C4-2B (cell line): Measurements from ENCODE around the gene ANKRD30B.
"Not testable (repeated sequence)": the region's sequence is repeated elsewhere in the genome, so short reads cannot be mapped to it uniquely, and the experiment has no call there.

Experiments
- H3K27ac ChIP-seq: fragments of 450-650 bp; 2 replicates; pipeline ENCODE4 v1.5.1; 2017
- ZFX ChIP-seq: fragments of 450-650 bp; IDR thresholded peaks from 2 replicates; pipeline ENCODE4 v1.6.1; 2017
- TF ChIP-seq, protein P1 (sequence below): fragments of 450-650 bp; conservative IDR thresholded peaks from 2 replicates; pipeline ENCODE4 v1.5.1; 2017; ENCODE audit warnings: mild to moderate bottlenecking

Gene ANKRD30B

DNA sequence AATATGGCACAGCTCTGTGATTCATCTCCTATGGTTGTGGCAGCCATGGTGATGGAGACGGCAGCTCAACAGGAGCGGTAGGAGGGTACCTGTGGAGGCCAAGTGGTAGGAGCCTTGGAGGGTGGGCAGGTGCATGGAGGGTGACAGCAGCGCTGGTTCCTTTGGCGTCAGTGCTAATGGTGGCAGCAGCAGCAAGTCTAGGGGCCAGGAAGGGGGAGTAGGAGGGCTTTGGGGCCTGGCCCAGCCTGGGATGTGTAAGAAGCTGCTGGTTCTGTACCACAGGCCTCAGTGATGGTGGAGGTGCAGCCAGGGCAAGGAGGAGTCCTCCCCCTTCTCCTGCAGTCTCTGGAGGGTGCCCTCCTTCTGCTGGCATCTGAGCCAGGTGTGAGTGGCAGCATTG lies 120.0 kb downstream of the ANKRD30B start:
- not testable (repeated sequence) for H3K27ac ChIP-seq

DNA sequence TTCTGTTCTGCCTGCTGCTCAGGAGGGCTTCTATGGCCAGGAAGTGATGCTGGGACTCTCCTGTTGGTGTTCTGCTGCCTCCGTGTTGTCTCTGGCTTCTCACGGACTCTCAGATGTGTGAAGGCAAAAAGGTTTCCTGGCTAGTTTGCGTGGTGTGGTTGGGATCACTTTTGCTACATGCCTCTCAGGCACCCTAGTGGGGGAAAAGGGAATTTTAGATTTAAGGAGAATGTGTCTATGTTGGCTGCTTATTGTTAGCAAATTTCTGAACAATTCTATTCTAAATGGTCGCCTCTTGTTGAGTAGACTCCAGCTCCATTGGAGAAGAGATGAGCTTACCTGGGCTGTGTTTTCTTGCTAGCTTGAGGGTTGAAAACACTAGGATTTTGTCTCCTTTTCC lies 120.9 kb downstream of the ANKRD30B start:
- H3K27ac ChIP-seq, result not testable (repeated sequence)

DNA sequence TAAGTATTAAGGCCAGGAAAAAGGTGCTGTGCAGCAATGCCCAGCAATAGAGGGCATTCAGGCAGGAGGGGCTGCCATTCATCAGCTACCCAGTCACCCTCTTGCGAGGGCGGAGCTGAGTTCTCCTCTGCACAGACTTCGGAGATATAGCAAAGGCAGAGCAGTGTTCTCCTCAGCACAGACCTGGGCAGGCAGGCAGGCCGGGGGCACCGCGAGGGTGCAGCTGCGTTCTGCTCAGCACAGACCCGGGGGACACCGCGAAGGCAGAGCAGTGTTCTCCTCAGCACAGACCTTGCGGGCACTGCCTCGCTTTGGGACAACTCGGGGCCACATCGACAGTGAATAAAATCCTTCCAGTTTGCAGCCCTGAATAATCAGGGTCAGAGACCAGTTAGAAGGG lies 130.9 kb downstream of the ANKRD30B start:
- H3K27ac ChIP-seq, result not testable (repeated sequence)

DNA sequence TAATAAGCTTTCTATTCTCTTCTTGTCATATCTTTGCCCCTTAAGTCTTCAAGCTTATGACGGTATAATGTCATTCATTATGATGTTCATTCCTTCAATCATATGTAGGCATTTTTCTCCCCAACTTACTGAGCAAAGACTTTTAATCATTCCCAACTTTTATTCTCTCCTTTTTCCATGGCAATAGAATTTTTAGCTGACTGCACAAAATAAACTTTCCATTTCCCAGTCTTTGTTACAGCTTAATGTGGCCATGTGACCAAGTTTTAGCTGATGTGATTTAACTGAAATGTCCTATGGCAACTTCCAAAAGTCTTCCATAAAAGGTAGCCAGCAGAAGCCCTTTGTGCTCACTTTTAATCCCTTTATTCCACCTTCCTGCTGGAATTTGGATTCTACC lies 152.5 kb downstream of the ANKRD30B start:
- H3K27ac ChIP-seq, result no peak overlapping the region
- TF ChIP-seq ZFX, result no peak
- TF ChIP-seq, protein P1, sequence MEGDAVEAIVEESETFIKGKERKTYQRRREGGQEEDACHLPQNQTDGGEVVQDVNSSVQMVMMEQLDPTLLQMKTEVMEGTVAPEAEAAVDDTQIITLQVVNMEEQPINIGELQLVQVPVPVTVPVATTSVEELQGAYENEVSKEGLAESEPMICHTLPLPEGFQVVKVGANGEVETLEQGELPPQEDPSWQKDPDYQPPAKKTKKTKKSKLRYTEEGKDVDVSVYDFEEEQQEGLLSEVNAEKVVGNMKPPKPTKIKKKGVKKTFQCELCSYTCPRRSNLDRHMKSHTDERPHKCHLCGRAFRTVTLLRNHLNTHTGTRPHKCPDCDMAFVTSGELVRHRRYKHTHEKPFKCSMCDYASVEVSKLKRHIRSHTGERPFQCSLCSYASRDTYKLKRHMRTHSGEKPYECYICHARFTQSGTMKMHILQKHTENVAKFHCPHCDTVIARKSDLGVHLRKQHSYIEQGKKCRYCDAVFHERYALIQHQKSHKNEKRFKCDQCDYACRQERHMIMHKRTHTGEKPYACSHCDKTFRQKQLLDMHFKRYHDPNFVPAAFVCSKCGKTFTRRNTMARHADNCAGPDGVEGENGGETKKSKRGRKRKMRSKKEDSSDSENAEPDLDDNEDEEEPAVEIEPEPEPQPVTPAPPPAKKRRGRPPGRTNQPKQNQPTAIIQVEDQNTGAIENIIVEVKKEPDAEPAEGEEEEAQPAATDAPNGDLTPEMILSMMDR, result no peak
